H1 (cell line): Measurements from ENCODE around the gene BAZ2B. TPM values are rescaled to one million over a fixed set of nuclear protein-coding genes. Genes with fewer than 3 reads are reported as not detected.

Experiments used
- CTCF ChIA-PET: fragments of 300-600 bp; sonication (Branson Sonifier 250); formaldehyde crosslinking; loops from one replicate; lab custom pipeline; 2021; ENCODE audit not compliant: partially characterized antibody; lab: Charles Lee
- POLR2A ChIA-PET: fragments of 300-600 bp; sonication (Branson Sonifier 250); formaldehyde crosslinking; loops from one replicate; lab custom pipeline; 2021; ENCODE audit warnings: inconsistent platforms; ENCODE audit not compliant: partially characterized antibody; lab: Charles Lee
- DNase-seq, 2 experiments: peaks; one replicate each; pipeline versions ENCODE4 v3.0.0 to v3.0.0-alpha.2; 2010 to 2022; ENCODE audit warnings: low spot score in 2 of 2, low read depth in 1 of 2, mixed read lengths in 1 of 2
- FAIRE-seq: peaks from 2 replicates; lab custom pipeline; 2011; peaks lifted over from hg19 to GRCh38; lab: Jason Lieb, UNC
- H2AFZ ChIP-seq: 2 replicates; pipeline ENCODE4 v1.8.1; 2012; ENCODE audit warnings: low read length, inconsistent platforms
- H2AK5ac ChIP-seq: 2 replicates; pipeline ENCODE4 v1.6.1; 2013; ENCODE audit warnings: low read depth, low read length
- H2BK120ac ChIP-seq: replicated peaks from 2 replicates; pipeline ENCODE3; 2013; ENCODE audit warnings: low read depth, low read length, inconsistent platforms
- H2BK12ac ChIP-seq: 2 replicates; pipeline ENCODE4 v1.6.1; 2013; ENCODE audit warnings: low read depth, low read length
- H2BK15ac ChIP-seq: 2 replicates; pipeline ENCODE4 v1.6.1; 2013; ENCODE audit warnings: low read length
- H2BK20ac ChIP-seq: 2 replicates; pipeline ENCODE4 v1.6.1; 2013; ENCODE audit warnings: low read length
- H2BK5ac ChIP-seq: 2 replicates; pipeline ENCODE4 v1.6.1; 2013; ENCODE audit warnings: low read depth, low read length
- H3K14ac ChIP-seq: 2 replicates; pipeline ENCODE4 v1.6.1; 2013; ENCODE audit warnings: inconsistent platforms; ENCODE audit not compliant: insufficient read length
- H3K18ac ChIP-seq: 2 replicates; pipeline ENCODE4 v1.6.1; 2013; ENCODE audit warnings: low read length; ENCODE audit errors: extremely low read depth
- H3K23ac ChIP-seq: 2 replicates; pipeline ENCODE4 v1.6.1; 2013; ENCODE audit warnings: inconsistent platforms; ENCODE audit not compliant: insufficient read length
- H3K23me2 ChIP-seq: 2 replicates; pipeline ENCODE4 v1.6.1; 2013; ENCODE audit warnings: low read depth, low read length
- H3K27ac ChIP-seq: 2 replicates; pipeline ENCODE4 v1.6.1; 2011; ENCODE audit warnings: low read depth, low read length, inconsistent platforms
- H3K27me3 ChIP-seq, 4 experiments: replicated peaks in 1 of 4; 1 replicate in 1 of 4; 2 replicates in 3 of 4; pipeline versions ENCODE4 v1.6.1 to v1.8.1; 2011 to 2013; ENCODE audit warnings: low read length in 3 of 4, mild to moderate bottlenecking in 3 of 4, inconsistent platforms in 2 of 4, mixed read lengths in 2 of 4, moderate library complexity in 1 of 4; ENCODE audit not compliant: control insufficient read depth in 3 of 4, insufficient read depth in 3 of 4; ENCODE audit errors: extremely low read depth in 1 of 4
- H3K36me3 ChIP-seq, 4 experiments: 2 replicates each; pipeline versions ENCODE4 v1.6.1 to v1.8.1; 2011 to 2013; ENCODE audit warnings: mild to moderate bottlenecking in 4 of 4, low read length in 3 of 4, moderate library complexity in 2 of 4, control low read depth in 1 of 4, inconsistent platforms in 1 of 4; ENCODE audit not compliant: insufficient read depth in 4 of 4, control insufficient read depth in 2 of 4
- H3K4ac ChIP-seq: replicated peaks from 2 replicates; pipeline ENCODE3; 2013; ENCODE audit warnings: low read length, low read depth, mixed read lengths, inconsistent platforms; ENCODE audit not compliant: insufficient read length
- H3K4me1 ChIP-seq, 4 experiments: replicated peaks in 1 of 4; 1 replicate in 1 of 4; 2 replicates in 3 of 4; pipeline versions ENCODE4 v1.6.1 to v1.8.1; 2011 to 2013; ENCODE audit warnings: low read length in 3 of 4, inconsistent platforms in 2 of 4, mixed read lengths in 1 of 4; ENCODE audit not compliant: insufficient read depth in 4 of 4, control insufficient read depth in 3 of 4
- H3K4me2 ChIP-seq, 2 experiments: 2 replicates each; pipeline versions ENCODE4 v1.6.1 to v1.8.1; 2011 to 2013; ENCODE audit warnings: low read depth in 2 of 2, low read length in 2 of 2, control low read depth in 1 of 2, inconsistent platforms in 1 of 2, mild to moderate bottlenecking in 1 of 2; ENCODE audit not compliant: insufficient read depth in 1 of 2
- H3K4me3 ChIP-seq, 4 experiments: fragments of 200-600, 300-600 bp in 1 of 4; sonication (generic), shearing (Covaris generic), sonication (Bioruptor Twin) in 1 of 4; 2 replicates each; pipeline versions ENCODE4 v1.5.1 to v1.8.1; 2011 to 2016; ENCODE audit warnings: low read length in 4 of 4, low read depth in 3 of 4, control low read depth in 2 of 4, inconsistent platforms in 2 of 4, mild to moderate bottlenecking in 2 of 4, mixed read lengths in 1 of 4, moderate library complexity in 1 of 4; ENCODE audit not compliant: insufficient read depth in 2 of 4; ENCODE audit errors: extremely low read depth in 1 of 4
- H3K56ac ChIP-seq: replicated peaks from 2 replicates; pipeline ENCODE3; 2013; ENCODE audit warnings: low read depth, mild to moderate bottlenecking, mixed read lengths, low read length, inconsistent platforms; ENCODE audit not compliant: insufficient read length
- H3K79me1 ChIP-seq: 2 replicates; pipeline ENCODE4 v1.6.1; 2013; ENCODE audit warnings: low read depth, low read length, control low read depth
- H3K79me2 ChIP-seq, 2 experiments: 2 replicates each; pipeline versions ENCODE4 v1.6.1 to v1.8.1; 2012 to 2013; ENCODE audit warnings: low read length in 2 of 2, mild to moderate bottlenecking in 2 of 2, inconsistent platforms in 1 of 2; ENCODE audit not compliant: insufficient read depth in 2 of 2, control insufficient read depth in 1 of 2
- H3K9ac ChIP-seq, 4 experiments: replicated peaks in 1 of 4; 1 replicate in 1 of 4; 2 replicates in 3 of 4; pipeline versions ENCODE4 v1.6.1 to v1.8.1; 2011 to 2013; ENCODE audit warnings: low read depth in 3 of 4, low read length in 3 of 4, control low read depth in 2 of 4, mild to moderate bottlenecking in 2 of 4, moderate library complexity in 2 of 4, inconsistent platforms in 1 of 4; ENCODE audit errors: extremely low read depth in 1 of 4
- H3K9me3 ChIP-seq, 2 experiments: 2 replicates each; pipeline versions ENCODE4 v1.6.1 to v1.8.1; 2012 to 2013; ENCODE audit warnings: mild to moderate bottlenecking in 2 of 2, moderate library complexity in 2 of 2, control low read depth in 1 of 2, inconsistent platforms in 1 of 2, low read depth in 1 of 2, low read length in 1 of 2, mixed read lengths in 1 of 2; ENCODE audit not compliant: insufficient read depth in 2 of 2
- H4K20me1 ChIP-seq, 2 experiments: replicated peaks in 1 of 2; 2 replicates each; pipeline versions ENCODE3 to v1.8.1; 2011 to 2013; ENCODE audit warnings: inconsistent platforms in 2 of 2, low read length in 2 of 2, mild to moderate bottlenecking in 1 of 2; ENCODE audit not compliant: insufficient read depth in 2 of 2, control insufficient read depth in 1 of 2
- H4K5ac ChIP-seq: 2 replicates; pipeline ENCODE4 v1.6.1; 2013; ENCODE audit warnings: low read length, low read depth, mixed read lengths, inconsistent platforms; ENCODE audit not compliant: insufficient read length
- H4K8ac ChIP-seq: 2 replicates; pipeline ENCODE4 v1.8.0; 2013; ENCODE audit warnings: mild to moderate bottlenecking, moderate library complexity, low read length, inconsistent platforms; ENCODE audit not compliant: insufficient read depth; ENCODE audit errors: extremely low read depth
- H4K91ac ChIP-seq: replicated peaks from 2 replicates; pipeline ENCODE3; 2013; ENCODE audit warnings: low read length, mixed read lengths, inconsistent platforms; ENCODE audit not compliant: insufficient read length
- ASH2L ChIP-seq: fragments of 200-600, 300-600 bp; sonication (generic); IDR thresholded peaks from one replicate; pipeline ENCODE4 v1.7.1; 2017; ENCODE audit warnings: low read length
- CHD1 ChIP-seq: IDR thresholded peaks from 2 replicates; pipeline ENCODE4 v1.6.1; 2012; ENCODE audit warnings: low read depth, low read length, improper control_type of control experiment
- FOSL1 ChIP-seq: IDR thresholded peaks from 2 replicates; pipeline ENCODE4 v1.6.1; 2011; ENCODE audit warnings: mild to moderate bottlenecking, low read depth, low read length, moderate library complexity; ENCODE audit not compliant: insufficient read depth
- MAFK ChIP-seq: IDR thresholded peaks from 2 replicates; pipeline ENCODE4 v1.6.1; 2012; ENCODE audit warnings: low read depth, mild to moderate bottlenecking, improper control_type of control experiment, low read length
- NANOG ChIP-seq: IDR thresholded peaks from 2 replicates; pipeline ENCODE4 v1.6.1; 2011; ENCODE audit warnings: low read length, low read depth, mild to moderate bottlenecking, inconsistent platforms; ENCODE audit not compliant: insufficient read depth, poor library complexity, severe bottlenecking
- POU5F1 ChIP-seq: IDR thresholded peaks from 2 replicates; pipeline ENCODE4 v1.6.1; 2011; ENCODE audit warnings: low read depth, mild to moderate bottlenecking, low read length, moderate library complexity
- TBP ChIP-seq: IDR thresholded peaks from 2 replicates; pipeline ENCODE4 v1.6.1; 2011; ENCODE audit warnings: low read depth, low read length, improper control_type of control experiment
- ZNF274 ChIP-seq: IDR thresholded peaks from 2 replicates; pipeline ENCODE4 v1.7.0; 2012; ENCODE audit warnings: low read length, borderline replicate concordance; ENCODE audit errors: extremely low read depth
- WGBS, 2 experiments: shearing (Covaris generic) in 1 of 2; methylation state at CpG; one replicate each; pipeline versions ENCODE4 v1.1.6 to v1.1.7; 2013 to 2015; ENCODE audit warnings: low lambda C conversion rate in 2 of 2, mixed read lengths in 2 of 2, inconsistent platforms in 1 of 2, low coverage in 1 of 2, missing lambda C conversion rate in 1 of 2; ENCODE audit not compliant: insufficient replicate concordance in 2 of 2, insufficient coverage in 1 of 2, insufficient read length in 1 of 2; ENCODE audit errors: extremely low coverage in 1 of 2, missing lambda C conversion rate in 1 of 2; 5-methylcytosine and 5-hydroxymethylcytosine counted together
- polyA plus RNA-seq, 7 experiments: library from polyadenylated mRNA; depleted of rRNA in 3 of 7; stranded (reverse) in 5 of 7; unstranded in 2 of 7; fragments of >200 nt in 5 of 7; fragments of 200-250 nt in 2 of 7; gene quantifications; 1 replicate in 5 of 7; 2 replicates in 1 of 7; 4 replicates in 1 of 7; pipeline versions ENCODE4 v1.2.1 to v1.2.3, GENCODE V29; 2011 to 2013; ENCODE audit warnings: missing spikeins in 2 of 7, mixed read lengths in 2 of 7
- total RNA-seq: library from RNA; stranded (reverse); fragmentation: NEBNext Ultra II Directional; extraction: Animal tissue kit (Norgen Biotek cat#: 25700); gene quantifications from 2 replicates; pipeline ENCODE4 v1.2.1, GENCODE V29; 2021
- TF ChIP-seq, protein P1 (sequence below): IDR thresholded peaks from 2 replicates; pipeline ENCODE4 v1.6.1; 2011; ENCODE audit warnings: low read length, improper control_type of control experiment

The BAZ2B gene
- total and polyA plus RNA-seq, 2 of the 8 experiments (the other 6 are each of a cell fraction or from before 2014, with no cell fraction given), result 15.2 to 46.3 TPM

DNA sequence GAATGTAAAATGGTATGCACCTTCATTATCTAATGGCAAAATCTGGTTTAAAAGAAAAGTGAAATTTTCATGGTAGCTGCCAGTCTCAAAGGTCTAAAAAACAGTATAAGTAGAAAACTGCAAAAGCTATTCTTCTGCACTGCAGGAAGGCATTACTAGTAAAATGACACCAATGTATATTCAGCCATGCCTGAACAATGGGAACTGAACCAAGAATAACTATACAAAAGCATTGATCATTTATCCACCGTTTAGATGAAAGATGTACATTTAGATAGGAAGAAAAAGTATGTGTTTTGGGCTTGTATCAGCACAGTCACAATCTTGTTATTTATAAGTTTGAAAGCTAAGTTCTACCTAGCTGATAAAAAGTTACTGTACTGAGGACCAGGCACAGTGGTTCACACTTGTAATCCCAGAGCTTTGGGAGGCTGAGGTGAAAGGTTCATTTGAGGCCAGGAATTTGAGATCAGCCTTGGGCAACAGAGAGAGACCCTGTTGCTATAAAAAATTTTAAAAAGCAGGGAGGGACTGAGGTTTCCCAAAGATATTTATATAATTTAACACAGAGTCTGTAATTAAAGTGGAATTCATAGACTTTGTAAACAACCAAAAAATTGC, 166.7 kb downstream of the BAZ2B start:
- H3K4ac ChIP-seq, result no peak overlapping the region
- FAIRE-seq, result no peak
- H2AFZ ChIP-seq, result no peak overlapping the region
- no peak overlapping the region for H3K9ac ChIP-seq
- H4K5ac ChIP-seq, result no peak overlapping the region
- no peak overlapping the region for H3K14ac ChIP-seq
- TF ChIP-seq CHD1 (no peak), ZNF274 (no peak), FOSL1 (no peak), MAFK (no peak), ASH2L (no peak), POU5F1 (no peak), TBP (no peak), NANOG (no peak)
- TF ChIP-seq, protein P1, sequence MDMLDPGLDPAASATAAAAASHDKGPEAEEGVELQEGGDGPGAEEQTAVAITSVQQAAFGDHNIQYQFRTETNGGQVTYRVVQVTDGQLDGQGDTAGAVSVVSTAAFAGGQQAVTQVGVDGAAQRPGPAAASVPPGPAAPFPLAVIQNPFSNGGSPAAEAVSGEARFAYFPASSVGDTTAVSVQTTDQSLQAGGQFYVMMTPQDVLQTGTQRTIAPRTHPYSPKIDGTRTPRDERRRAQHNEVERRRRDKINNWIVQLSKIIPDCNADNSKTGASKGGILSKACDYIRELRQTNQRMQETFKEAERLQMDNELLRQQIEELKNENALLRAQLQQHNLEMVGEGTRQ, result no peak
- peaks cover 0 to 5% (median 2%) of the 10 kb centered on the region in 4 experiments; a peak in 2 of 7 replicates for H3K4me1 ChIP-seq
- no peak overlapping the region for H3K27ac ChIP-seq
- H3K27me3 ChIP-seq, result no peaks in the 10 kb centered on the region
- ChIA-PET POLR2A (no interaction called here), CTCF (interaction anchor here (1.0 kb wide), 1 partner anchor 247 kb away, joined by 3 read pairs; no protein-coding TSS in a partner anchor)
- H2BK5ac ChIP-seq, result no peak overlapping the region
- H3K18ac ChIP-seq, result no peak overlapping the region
- H3K23me2 ChIP-seq, result no peaks in the 10 kb centered on the region
- no peak overlapping the region for H3K56ac ChIP-seq
- no peaks in the 10 kb centered on the region for H3K9me3 ChIP-seq
- no peak for DNase-seq
- no peak overlapping the region for H2AK5ac ChIP-seq
- H2BK15ac ChIP-seq, result no peak overlapping the region
- H4K8ac ChIP-seq, result no peak overlapping the region
- H2BK20ac ChIP-seq, result no peak overlapping the region
- H4K91ac ChIP-seq, result no peak overlapping the region
- no peak overlapping the region for H2BK12ac ChIP-seq
- H2BK120ac ChIP-seq, result no peak overlapping the region
- peaks cover 0 to 3% of the 10 kb centered on the region in 2 experiments for H4K20me1 ChIP-seq
- 5% methylated on average over 1 of the region's 1 CpG; no CpG with 5 or more reads in 1 of the 2 experiments for WGBS, 2 experiments
- peaks cover 0 to 23% (median 2%) of the 10 kb centered on the region in 4 experiments; a peak in 3 of 8 replicates for H3K36me3 ChIP-seq
- H3K4me3 ChIP-seq, result no peak overlapping the region
- H3K79me2 ChIP-seq, result no peaks in the 10 kb centered on the region
- H3K23ac ChIP-seq, result no peak overlapping the region
- no peak overlapping the region for H3K4me2 ChIP-seq
- H3K79me1 ChIP-seq, result no peaks in the 10 kb centered on the region; the same call in 1 of the 2 replicates
